ENCODE results near the gene HIBCH.
"Not testable (repeated sequence)": the region's sequence is repeated elsewhere in the genome, so short reads cannot be mapped to it uniquely, and the experiment has no call there.

HIBCH gene

DNA sequence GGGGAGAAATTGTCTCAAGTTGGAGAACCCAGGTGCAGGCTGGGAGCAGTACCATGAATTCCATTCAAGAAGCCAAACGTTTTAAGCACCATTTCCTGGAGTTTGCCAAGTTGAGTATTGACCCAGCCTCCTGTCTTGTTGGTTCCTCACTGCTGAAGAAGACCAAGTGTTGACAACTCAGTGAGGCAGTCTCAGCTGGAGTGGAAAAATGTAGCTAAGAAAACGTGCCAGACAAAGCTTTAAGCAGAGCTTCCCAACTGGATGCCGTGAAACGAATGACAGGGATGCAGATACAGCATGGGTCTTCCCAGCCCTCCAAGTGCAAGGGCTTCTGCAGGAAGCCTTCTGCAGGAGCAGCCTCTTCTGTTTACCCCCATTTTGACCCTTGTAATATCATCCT is 23.0 kb upstream of the HIBCH start:
- no peak for DNase-seq

DNA sequence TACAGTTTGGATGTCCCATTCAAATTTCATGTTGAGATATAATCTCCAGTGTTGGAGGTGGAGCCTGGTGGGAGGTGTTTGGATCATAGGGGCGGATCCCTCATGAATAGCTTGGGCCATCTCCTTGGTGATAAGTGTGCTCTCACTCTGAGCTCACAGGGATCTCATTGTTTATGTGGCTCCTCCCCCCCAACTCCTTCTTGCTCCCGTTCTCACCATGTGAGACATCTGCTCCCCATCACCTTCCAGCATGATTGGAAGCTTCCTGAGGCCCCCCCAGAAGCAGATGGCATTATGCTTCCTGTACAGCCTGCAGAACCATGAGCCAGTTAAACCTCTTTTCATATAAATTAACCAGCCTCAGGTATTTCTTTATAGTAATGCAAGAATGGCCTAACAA is 20.7 kb upstream of the HIBCH start:
- no peak for DNase-seq

- DNase-seq = no peak
Measured at GRCh38 chr2:190339394-190339793, 19.8 kb upstream of the HIBCH start.

GRCh38 chr2:190338453-190338852 is 18.8 kb upstream of the HIBCH start:
- DNase-seq = no peak

DNA sequence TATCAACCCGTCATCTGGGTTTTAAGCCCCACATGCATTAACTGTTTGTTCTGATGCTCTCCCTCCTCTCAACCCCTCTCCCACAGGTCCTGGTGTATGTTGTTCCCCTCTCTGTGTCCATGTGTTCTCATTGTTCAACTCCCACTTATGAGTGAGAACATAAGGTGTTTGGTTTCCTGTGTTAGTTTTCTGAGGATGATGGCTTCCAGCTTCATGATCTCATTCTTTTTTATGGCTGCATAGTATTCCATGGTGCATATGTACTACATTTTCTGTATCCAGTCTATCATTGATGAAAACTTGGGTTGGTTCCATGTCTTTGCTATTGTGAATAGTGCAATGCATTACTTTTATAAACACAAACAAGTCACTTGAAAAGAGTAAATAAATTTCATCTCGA is 16.8 kb upstream of the HIBCH start:
- DNase-seq = no peak

GRCh38 chr2:190335584-190335983 is 16.0 kb upstream of the HIBCH start:
- DNase-seq = not testable (repeated sequence)

GRCh38 chr2:190335225-190335559 is 15.6 kb upstream of the HIBCH start:
- no peak for DNase-seq

GRCh38 chr2:190334479-190335224 is 15.0 kb upstream of the HIBCH start:
- no peak for DNase-seq

- no peak for DNase-seq
Measured at GRCh38 chr2:190333928-190334327, 14.3 kb upstream of the HIBCH start.

DNA sequence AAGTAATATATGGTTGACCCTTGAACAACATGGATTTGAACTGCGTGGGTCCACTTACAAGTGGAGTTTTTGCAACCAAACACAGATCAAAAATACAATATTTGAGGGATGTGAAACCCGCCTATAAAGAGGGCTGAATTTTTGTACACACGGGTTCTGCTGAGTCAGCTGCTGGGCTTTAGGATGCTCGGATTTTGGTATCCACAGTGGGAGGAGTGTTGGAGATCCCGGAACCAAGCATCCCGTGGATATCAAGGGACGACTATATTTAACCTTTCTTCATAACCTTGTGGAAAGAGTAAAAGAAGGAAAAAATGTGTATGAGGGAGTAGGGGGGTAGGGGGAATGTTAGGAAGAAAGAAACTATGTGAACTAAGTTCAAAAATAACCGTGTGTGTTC is 13.8 kb upstream of the HIBCH start:
- DNase-seq = no peak

DNA sequence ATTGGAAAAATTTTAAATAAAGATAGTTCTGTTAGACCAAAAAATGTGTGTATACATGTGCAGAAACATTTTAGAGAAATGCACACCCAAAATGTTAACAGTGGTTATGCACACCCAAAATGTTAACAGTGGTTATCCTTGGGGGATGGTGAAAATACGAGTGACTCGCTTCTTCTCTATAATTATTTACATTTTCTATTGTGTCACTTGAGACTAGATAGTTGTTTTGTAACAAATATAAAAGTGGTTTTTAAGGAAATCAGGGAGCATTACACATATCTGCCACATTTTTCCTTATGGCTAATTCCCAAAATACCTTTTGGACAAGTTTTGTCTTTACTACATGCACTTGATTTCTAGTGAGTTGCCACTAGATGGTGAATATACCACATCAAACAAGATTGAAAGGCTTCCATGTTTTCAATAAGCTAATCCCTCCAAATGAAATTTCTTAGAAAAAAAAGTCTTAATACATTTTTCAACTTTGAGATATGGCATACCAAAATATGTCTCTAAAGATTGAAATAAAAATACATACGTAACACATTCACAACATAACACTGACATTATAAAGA is 9.0 kb upstream of the HIBCH start:
- no peak for DNase-seq

DNA sequence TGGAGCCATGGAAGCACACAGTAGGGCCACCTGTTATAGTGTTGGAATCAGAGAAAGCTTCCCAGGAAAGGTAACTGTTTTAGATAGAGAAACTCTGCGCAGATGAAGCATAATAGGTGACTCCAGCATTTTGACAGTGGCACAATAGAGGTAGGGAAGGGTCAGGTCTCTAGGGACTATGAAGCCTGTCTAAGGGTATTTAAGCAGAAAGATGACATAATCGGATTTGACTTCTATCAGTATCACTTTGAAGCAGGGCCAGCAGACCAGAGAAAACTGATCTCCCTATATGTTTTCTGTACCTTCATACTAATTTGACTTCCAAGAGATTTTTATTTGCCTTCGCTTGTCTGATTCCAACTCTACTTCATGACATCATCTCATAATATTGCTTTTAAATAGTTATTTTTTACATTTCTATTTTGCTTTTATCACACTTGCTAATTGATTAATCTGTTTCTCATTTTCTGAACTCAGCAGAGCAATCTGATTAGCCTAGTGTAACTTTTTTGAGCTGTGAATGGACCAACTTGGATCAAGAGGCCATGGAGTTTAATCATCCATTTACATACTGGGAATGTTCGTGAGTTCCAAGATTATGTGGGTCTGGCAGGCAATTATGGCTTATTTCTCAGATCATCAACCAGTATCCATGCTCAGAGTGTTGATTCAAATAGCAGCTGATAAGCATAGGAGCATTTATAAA is 8.4 kb upstream of the HIBCH start:
- no peak for DNase-seq

GRCh38 chr2:190325588-190325987 is 6.0 kb upstream of the HIBCH start:
- no peak for DNase-seq

- DNase-seq = no peak
Measured at GRCh38 chr2:190323406-190323805, 3.8 kb upstream of the HIBCH start.

- DNase-seq = no peak
Measured at GRCh38 chr2:190320696-190321095, 1.1 kb upstream of the HIBCH start.

- no peak for DNase-seq
Measured at GRCh38 chr2:190318931-190319554, 583 bp downstream of the HIBCH start.

GRCh38 chr2:190318514-190318913 is 1.1 kb downstream of the HIBCH start:
- DNase-seq = no peak

GRCh38 chr2:190315273-190315672 is 4.4 kb downstream of the HIBCH start:
- DNase-seq = no peak

DNA sequence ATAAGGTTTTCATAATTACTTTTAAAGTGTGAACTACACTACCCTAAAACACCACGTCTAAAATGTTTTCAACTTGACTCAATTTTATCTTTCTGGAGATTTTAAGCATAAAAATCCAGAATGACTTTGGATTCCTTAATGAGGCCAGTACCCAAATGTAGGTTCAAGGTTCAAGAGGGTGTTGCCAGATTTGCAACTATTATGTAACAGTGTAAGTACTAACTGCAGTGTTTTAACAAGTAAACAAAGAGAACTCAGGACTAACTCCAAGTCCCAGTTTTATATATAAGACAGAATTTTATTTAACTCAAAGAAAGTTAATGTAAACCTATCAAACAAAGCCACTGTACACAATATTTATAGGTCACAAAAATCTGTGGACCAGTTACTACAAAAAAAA is 5.7 kb downstream of the HIBCH start:
- no peak for DNase-seq

- DNase-seq = not testable (repeated sequence)
Measured at GRCh38 chr2:190312635-190313025, 7.0 kb downstream of the HIBCH start.

- DNase-seq = no peak
Measured at GRCh38 chr2:190311893-190312634, 7.6 kb downstream of the HIBCH start.

DNA sequence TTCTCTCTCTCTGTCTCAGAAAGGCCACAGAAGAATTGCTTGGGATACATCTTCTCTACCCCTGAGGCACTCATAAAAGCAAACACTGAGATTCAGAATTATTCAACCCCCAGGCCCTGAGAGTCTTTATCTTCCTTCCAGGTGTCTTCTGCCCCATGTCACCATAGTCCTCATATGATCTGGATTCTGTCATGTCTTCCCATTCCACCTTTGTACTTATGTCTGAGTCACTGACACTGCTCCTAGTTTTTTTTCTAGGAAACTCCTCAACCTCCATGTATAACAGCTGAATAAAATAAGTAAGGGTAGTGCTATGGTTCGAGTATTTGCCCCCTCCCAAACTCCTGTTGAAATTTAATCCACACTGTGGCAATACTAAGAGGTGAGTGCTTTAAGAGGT is 11.6 kb downstream of the HIBCH start:
- no peak for DNase-seq

- no peak for DNase-seq
Measured at GRCh38 chr2:190304404-190304803, 15.2 kb downstream of the HIBCH start.
